Right lobe of liver (tissue), 6 donors: Measurements from ENCODE around the gene CACNA2D3. TPM values are rescaled to one million over a fixed set of nuclear protein-coding genes. Genes with fewer than 3 reads are reported as not detected.
A peak's percentile ranks its signal among the peaks of the same experiment; 100 is the strongest.

Experiments used
- ATAC-seq, 4 donors: fragments of 200-7000 bp; cut with Tn5 transposase; one replicate each; pipeline ENCODE4 v1.9.1; 2020; ENCODE audit warnings: mild to moderate bottlenecking in 4 of 4, moderate library complexity in 4 of 4
- DNase-seq, 3 donors: peaks; one replicate each; pipeline ENCODE4 v3.0.0-alpha.2; 2020
- H3K27ac ChIP-seq, 3 donors: fragments of 200-600 bp; one replicate each; pipeline ENCODE4 v1.8.0; 2022
- H3K27me3 ChIP-seq, 2 donors: fragments of 200-600 bp; one replicate each; pipeline ENCODE4 v1.8.0; 2022
- H3K36me3 ChIP-seq, 4 donors: fragments of 200-600 bp; sonication (generic) in 1 of 4; one replicate each; pipeline versions ENCODE4 v1.5.1 to v1.8.0; 2017 to 2022; ENCODE audit warnings: control low read depth in 1 of 4
- H3K4me1 ChIP-seq, 4 donors: fragments of 200-600 bp; sonication (generic) in 1 of 4; one replicate each; pipeline versions ENCODE4 v1.5.1 to v1.8.0; 2017 to 2022; ENCODE audit warnings: control low read depth in 1 of 4
- H3K4me3 ChIP-seq, 3 donors: fragments of 200-600 bp; one replicate each; pipeline ENCODE4 v1.8.0; 2022
- H3K9me3 ChIP-seq, 4 donors: fragments of 200-600 bp; sonication (generic) in 1 of 4; one replicate each; pipeline versions ENCODE4 v1.5.1 to v1.8.0; 2017 to 2022; ENCODE audit warnings: control low read depth in 1 of 4
- CTCF ChIP-seq, 4 donors: fragments of 200-600 bp in 3 of 4; fragments of 450-650 bp in 1 of 4; IDR thresholded peaks; one replicate each; pipeline versions ENCODE4 v1.5.1 to v1.8.0; 2016 to 2022; ENCODE audit warnings: antibody characterized with exemption in 4 of 4, mild to moderate bottlenecking in 2 of 4
- POLR2A ChIP-seq: fragments of 450-650 bp; IDR thresholded peaks from one replicate; pipeline ENCODE4 v1.6.1; 2017; ENCODE audit warnings: antibody characterized with exemption, mild to moderate bottlenecking
- WGBS: methylation state at CpG from one replicate; pipeline ENCODE4 v1.1.6; 2018; ENCODE audit warnings: low coverage, low lambda C conversion rate; ENCODE audit not compliant: insufficient coverage; ENCODE audit errors: missing lambda C conversion rate; 5-methylcytosine and 5-hydroxymethylcytosine counted together
- intact Hi-C, 2 donors: fragments of 100-400 bp; cut with DNase I; formaldehyde crosslinking; loops; one replicate each; pipeline versions ENCODE4 v1.11.2 to v1.14.1; 2022
- total RNA-seq, 6 experiments: library from RNA; depleted of rRNA in 2 of 6; stranded (reverse); fragments of >200 nt in 2 of 6; fragmentation: NEBNext Ultra II Directional in 3 of 6; extraction: Animal tissue kit (Norgen Biotek cat#: 25700) in 3 of 6; gene quantifications; one replicate each; pipeline versions ENCODE4 v1.1.0 to v1.2.4, GENCODE V29; 2016 to 2023
- donor health status: DM: no; HTN: yes; CAD: no.
- donor health status: DM: no; HTN: no; CAD: no.
- donor health status: DM: no; HTN: no; CAD: no.
- donor health status: DM: no; HTN: yes; CAD: no.
- donor health status: DM: no; HTN: yes; CAD: no.

The CACNA2D3 gene
- total RNA-seq, 6 experiments from 2014 or later, result 0.28 to 0.87 TPM; not detected in 4

GRCh38 chr3:54083921-54084320 lies 38.4 kb upstream of the CACNA2D3 start:
- intact Hi-C loops, result no loop called here
- no peaks in the 10 kb centered on the region for H3K27me3 ChIP-seq
- 47% methylated on average over 4 of the region's 4 CpGs for WGBS
- DNase-seq (no peak), ATAC-seq (no peak)
- no peaks in the 10 kb centered on the region for H3K36me3 ChIP-seq
- no peaks in the 10 kb centered on the region for H3K9me3 ChIP-seq
- no peaks in the 10 kb centered on the region for H3K4me1 ChIP-seq
- no peak overlapping the region for H3K27ac ChIP-seq
- TF ChIP-seq CTCF (IDR thresholded peaks at IDR 0.05), result no peak
- no peak for TF ChIP-seq POLR2A
- H3K4me3 ChIP-seq, result no peak overlapping the region

DNA sequence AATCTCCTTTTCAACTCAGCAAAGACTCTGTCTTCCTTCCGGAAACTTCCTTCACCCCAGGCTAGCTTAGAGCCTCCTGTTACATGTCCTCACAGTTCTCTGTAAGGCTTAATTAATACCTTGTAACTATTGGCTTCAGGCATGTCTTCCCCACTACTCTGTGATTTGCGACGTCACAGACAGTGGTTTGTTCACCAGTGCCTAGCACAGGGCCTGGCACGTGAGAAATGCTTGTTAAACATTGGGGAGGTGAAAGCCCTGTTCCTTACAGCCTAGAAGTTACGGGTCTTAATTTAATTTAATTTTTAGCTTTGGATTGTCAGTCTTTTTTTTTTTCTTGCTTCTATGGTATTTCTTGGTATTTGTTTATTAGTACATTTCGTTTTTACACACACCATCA lies 36.4 kb upstream of the CACNA2D3 start:
- 59% methylated on average over 6 of the region's 6 CpGs for WGBS
- intact Hi-C loops, result no loop called here

DNA sequence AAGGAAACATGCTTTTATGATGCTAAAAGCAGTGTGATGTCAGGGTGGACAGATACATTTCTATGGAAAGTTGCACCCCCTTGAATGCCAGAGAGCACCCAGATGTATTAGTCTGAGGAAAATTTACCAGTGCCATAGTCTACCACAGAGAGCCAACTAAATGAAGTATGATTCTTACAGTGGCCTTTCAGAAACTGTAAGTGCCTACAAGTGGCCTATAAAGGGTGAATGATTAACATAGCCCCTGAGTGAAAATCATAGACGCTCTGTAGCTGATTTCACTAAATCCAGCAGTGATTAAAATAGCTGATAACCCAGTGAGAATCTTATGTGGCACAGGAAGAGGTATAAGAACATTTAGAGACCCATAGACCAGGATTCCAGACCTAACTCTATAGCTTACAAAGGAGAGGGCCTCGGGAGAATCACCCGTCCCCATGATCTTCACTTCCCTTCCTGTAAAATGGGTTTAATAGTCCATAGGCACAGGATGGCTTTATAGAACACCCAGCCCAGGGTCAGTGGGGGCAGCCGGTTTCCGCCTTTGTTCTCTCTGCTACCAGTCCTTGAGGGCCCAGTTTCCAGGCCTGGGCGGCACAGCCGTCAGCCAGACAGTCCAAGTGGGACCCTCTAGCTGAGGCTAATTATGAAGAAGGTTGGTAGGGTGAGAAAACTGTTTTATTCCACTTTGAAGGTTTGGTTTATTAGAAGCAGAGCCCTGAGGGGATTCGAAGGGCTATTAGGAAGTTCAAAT lies 35.5 kb upstream of the CACNA2D3 start:
- Histone ChIP-seq H3K4me3 (no peak overlapping the region), H3K36me3 (no peaks in the 10 kb centered on the region), H3K4me1 (no peaks in the 10 kb centered on the region), H3K9me3 (no peaks in the 10 kb centered on the region), H3K27ac (no peak overlapping the region), H3K27me3 (no peaks in the 10 kb centered on the region)
- DNase-seq, result no peak
- no peak for ATAC-seq
- WGBS, result 74% methylated on average over 5 of the region's 8 CpGs
- TF ChIP-seq POLR2A, result no peak
- no peak for TF ChIP-seq CTCF (IDR thresholded peaks at IDR 0.05)
- intact Hi-C loops, result no loop called here

More for the DNA sequence above, 36.4 kb upstream of the CACNA2D3 start:
- Histone ChIP-seq H3K36me3 (no peaks in the 10 kb centered on the region), H3K4me1 (no peaks in the 10 kb centered on the region), H3K9me3 (no peaks in the 10 kb centered on the region), H3K27me3 (no peaks in the 10 kb centered on the region), H3K4me3 (no peak overlapping the region), H3K27ac (no peak overlapping the region)
- DNase-seq, result no peak
- TF ChIP-seq POLR2A, result no peak
- no peak for TF ChIP-seq CTCF (IDR thresholded peaks at IDR 0.05)
- ATAC-seq, result no peak

DNA sequence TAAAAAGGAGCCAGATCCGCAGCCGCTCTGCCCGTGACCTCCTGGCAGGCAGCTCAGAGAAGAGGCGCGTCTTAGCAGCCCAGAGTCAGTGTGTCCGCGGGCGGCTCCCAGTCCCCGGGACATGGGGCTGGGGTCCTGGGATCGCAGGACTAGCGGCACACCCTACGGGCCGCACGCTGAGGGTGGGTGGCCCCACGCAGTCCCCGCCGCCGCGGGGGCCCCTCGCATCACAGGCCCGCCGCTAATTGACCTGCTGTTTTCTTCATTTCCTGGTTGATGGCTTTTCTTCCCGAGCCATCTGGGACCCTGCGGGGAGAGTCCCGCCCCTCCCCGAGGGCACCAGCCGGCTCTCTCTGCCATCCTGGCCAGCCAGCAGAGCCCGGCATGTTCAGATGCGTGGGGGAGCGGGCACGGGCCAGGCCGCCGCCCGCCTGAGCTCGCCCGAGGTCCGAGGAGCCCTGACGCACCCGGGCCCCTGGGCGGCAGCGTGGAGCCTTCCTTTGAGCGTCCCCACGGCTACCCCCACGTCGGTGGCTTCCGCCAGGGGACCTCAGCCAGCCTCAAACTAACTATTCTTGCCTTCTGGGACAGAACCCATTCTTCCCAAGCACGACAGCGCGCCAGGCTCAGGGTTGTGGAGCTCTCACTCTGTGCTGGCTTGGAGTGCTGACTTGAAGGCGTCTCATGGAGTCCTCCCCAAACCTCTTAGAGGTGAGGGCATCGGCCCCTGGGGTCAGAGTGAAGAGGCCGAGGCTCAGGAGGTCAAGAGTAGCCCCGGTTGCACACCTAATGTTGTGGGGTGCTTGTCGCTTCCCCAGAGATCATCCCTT lies 34.6 kb upstream of the CACNA2D3 start:
- Histone ChIP-seq H3K4me3 (no peak overlapping the region), H3K27ac (no peak overlapping the region), H3K9me3 (no peaks in the 10 kb centered on the region), H3K4me1 (no peaks in the 10 kb centered on the region), H3K36me3 (no peaks in the 10 kb centered on the region), H3K27me3 (no peaks in the 10 kb centered on the region)
- 32% methylated on average over 6 of the region's 54 CpGs for WGBS
- intact Hi-C loops, result no loop called here
- no peak for TF ChIP-seq POLR2A
- TF ChIP-seq CTCF (IDR thresholded peaks at IDR 0.05), result no peak
- no peak for DNase-seq
- ATAC-seq, result peak in 1 of 4 donors; percentile 42
